Smooth muscle cell (in vitro differentiated cells): Measurements from ENCODE around the gene TKTL2. TPM values are rescaled to one million over a fixed set of nuclear protein-coding genes. Genes with fewer than 3 reads are reported as not detected.
A peak's percentile ranks its signal among the peaks of the same experiment; 100 is the strongest.
"Not testable (repeated sequence)": the region's sequence is repeated elsewhere in the genome, so short reads cannot be mapped to it uniquely, and the experiment has no call there.

Experiments used
- DNase-seq: peaks from one replicate; lab custom pipeline; 2025; ENCODE audit not compliant: unreplicated experiment; lab: John Stamatoyannopoulos, UW
- H2AFZ ChIP-seq: fragments of 200-600 bp; sonication (generic); 2 replicates; pipeline ENCODE4 v1.6.0; 2016; ENCODE audit warnings: antibody characterized with exemption, low read depth, mild to moderate bottlenecking
- H3F3A ChIP-seq: fragments of 200-600 bp; sonication (generic); 2 replicates; pipeline ENCODE4 v1.6.0; 2017; ENCODE audit warnings: antibody characterized with exemption, low read depth
- H3K27ac ChIP-seq: fragments of 200-600 bp; sonication (generic); 2 replicates; pipeline ENCODE4 v1.5.1; 2016; ENCODE audit warnings: low read depth, mild to moderate bottlenecking
- H3K27me3 ChIP-seq: fragments of 200-600 bp; sonication (generic); 2 replicates; pipeline ENCODE4 v1.6.1; 2016; ENCODE audit warnings: low read depth, mild to moderate bottlenecking
- H3K36me3 ChIP-seq: fragments of 200-600 bp; sonication (generic); 2 replicates; pipeline ENCODE4 v1.5.1; 2016; ENCODE audit warnings: low read depth
- H3K4me1 ChIP-seq: fragments of 200-600 bp; sonication (generic); 2 replicates; pipeline ENCODE4 v1.5.1; 2016; ENCODE audit warnings: low read depth
- H3K4me2 ChIP-seq: fragments of 200-600 bp; sonication (generic); 2 replicates; pipeline ENCODE4 v1.6.0; 2016; ENCODE audit warnings: mild to moderate bottlenecking
- H3K4me3 ChIP-seq: fragments of 200-600 bp; sonication (generic); 2 replicates; pipeline ENCODE4 v1.5.1; 2016; ENCODE audit warnings: mild to moderate bottlenecking
- H3K79me2 ChIP-seq: fragments of 200-600 bp; sonication (generic); 2 replicates; pipeline ENCODE4 v1.6.0; 2016; ENCODE audit warnings: low read depth, mild to moderate bottlenecking
- H3K9ac ChIP-seq: fragments of 200-600 bp; sonication (generic); 2 replicates; pipeline ENCODE4 v1.6.0; 2016; ENCODE audit warnings: low read depth
- H3K9me3 ChIP-seq: fragments of 200-600 bp; sonication (generic); replicated peaks from 2 replicates; pipeline ENCODE4 v1.5.1; 2016; ENCODE audit warnings: low read depth
- H4K20me1 ChIP-seq: fragments of 200-600 bp; sonication (generic); 2 replicates; pipeline ENCODE4 v1.6.0; 2016; ENCODE audit warnings: low read depth
- CTCF ChIP-seq: fragments of 200-600 bp; sonication (generic); IDR thresholded peaks from 2 replicates; pipeline ENCODE4 v1.5.1; 2017; ENCODE audit warnings: borderline replicate concordance, mild to moderate bottlenecking, antibody characterized with exemption; ENCODE audit not compliant: insufficient read depth, poor library complexity, severe bottlenecking
- WGBS: methylation state at CpG from one replicate; pipeline ENCODE4 v1.1.7; 2016; ENCODE audit warnings: low lambda C conversion rate; 5-methylcytosine and 5-hydroxymethylcytosine counted together
- polyA plus RNA-seq: library from polyadenylated mRNA; unstranded; fragments of >200 nt; fragmentation: Nextera tagmentation; extraction: Ambion mirVana; gene quantifications from 2 replicates; pipeline ENCODE4 v1.2.1, GENCODE V29; 2016
- total RNA-seq: library from RNA; depleted of rRNA; stranded (reverse); fragments of >200 nt; gene quantifications from 2 replicates; pipeline ENCODE4 v1.2.3, GENCODE V29; 2014

The TKTL2 gene
- total and polyA plus RNA-seq, 2 experiments from 2014 or later = not detected

DNA sequence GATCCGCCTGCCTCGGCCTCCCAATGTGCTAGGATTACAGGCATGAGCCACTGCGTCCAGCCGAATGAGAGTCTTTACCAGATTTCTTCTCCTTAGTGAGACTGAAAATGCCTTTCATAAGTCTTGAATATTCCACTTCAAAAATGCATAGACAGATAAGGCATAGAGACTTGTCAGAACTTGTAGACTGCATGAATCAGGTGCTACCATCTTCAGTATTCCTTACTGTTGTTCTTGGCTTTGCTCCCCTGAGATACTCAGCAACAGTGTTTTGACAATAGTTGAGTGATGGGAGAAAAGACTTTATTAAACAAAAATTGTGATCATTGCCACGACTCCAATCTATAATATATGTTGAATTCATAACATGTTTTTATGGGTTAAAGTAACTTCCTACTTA is 11.0 kb downstream of the TKTL2 start:
- WGBS = 96% methylated on average over 5 of the region's 5 CpGs
- Histone ChIP-seq H3F3A (no peaks in the 10 kb centered on the region), H3K4me3 (no peak overlapping the region), H3K79me2 (no peaks in the 10 kb centered on the region), H3K4me1 (no peaks in the 10 kb centered on the region), H3K27me3 (no peaks in the 10 kb centered on the region), H3K27ac (no peak overlapping the region), H2AFZ (no peak overlapping the region), H3K9ac (no peak overlapping the region), H3K9me3 (no peaks in the 10 kb centered on the region), H3K36me3 (no peaks in the 10 kb centered on the region), H3K4me2 (no peak overlapping the region), H4K20me1 (no peaks in the 10 kb centered on the region)
- no peak for DNase-seq
- no peak for TF ChIP-seq CTCF

- TF ChIP-seq CTCF = no peak
- no peaks in the 10 kb centered on the region for H4K20me1 ChIP-seq
- H3K9ac ChIP-seq = no peak overlapping the region
- DNase-seq = no peak
- no peaks in the 10 kb centered on the region for H3F3A ChIP-seq
- no peaks in the 10 kb centered on the region for H3K9me3 ChIP-seq
- no peaks in the 10 kb centered on the region for H3K79me2 ChIP-seq
- H3K27ac ChIP-seq = no peak overlapping the region
- no peaks in the 10 kb centered on the region for H3K36me3 ChIP-seq
- H2AFZ ChIP-seq = peak overlapping the region; percentile 72
- no peak overlapping the region for H3K4me3 ChIP-seq
- WGBS = 56% methylated on average over 6 of the region's 6 CpGs
- H3K4me2 ChIP-seq = no peak overlapping the region
- peaks cover 4% of the 10 kb centered on the region for H3K4me1 ChIP-seq
- H3K27me3 ChIP-seq = no peaks in the 10 kb centered on the region
These were observed 24.9 kb downstream of the TKTL2 start for GRCh38 chr4:163448540-163449203.

GRCh38 chr4:163447481-163447880 is 26.1 kb downstream of the TKTL2 start:
- Histone ChIP-seq H3K4me1 (peaks cover 4% of the 10 kb centered on the region), H3K4me3 (no peak overlapping the region), H3K9ac (no peak overlapping the region), H3K4me2 (no peak overlapping the region), H3K79me2 (no peaks in the 10 kb centered on the region), H3F3A (no peaks in the 10 kb centered on the region), H3K9me3 (no peaks in the 10 kb centered on the region), H3K27ac (no peak overlapping the region), H3K27me3 (no peaks in the 10 kb centered on the region), H2AFZ (no peak overlapping the region), H3K36me3 (no peaks in the 10 kb centered on the region), H4K20me1 (no peaks in the 10 kb centered on the region)
- no peak for TF ChIP-seq CTCF
- 95% methylated on average over 1 of the region's 1 CpG for WGBS
- DNase-seq = no peak

DNA sequence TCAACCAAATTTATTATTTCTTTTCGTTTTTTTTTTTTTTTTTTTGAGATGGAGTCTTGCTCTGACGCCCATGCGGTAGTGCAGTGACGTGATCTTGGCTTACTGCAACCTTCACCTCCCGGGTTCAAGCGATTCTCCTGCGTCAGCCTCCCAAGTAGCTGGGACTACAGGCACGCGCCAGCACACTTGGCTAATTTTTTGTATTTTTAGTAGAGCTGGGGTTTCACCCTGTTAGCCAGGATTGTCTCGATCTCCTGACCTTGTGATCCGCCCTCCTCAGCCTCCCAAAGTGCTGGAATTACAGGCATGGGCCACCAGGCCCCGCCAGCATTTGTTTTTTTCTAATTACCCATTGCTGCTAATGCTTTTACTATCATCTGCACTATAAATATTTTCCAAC is 26.5 kb downstream of the TKTL2 start:
- not testable (repeated sequence) for H4K20me1 ChIP-seq, H3K79me2 ChIP-seq, H3K9me3 ChIP-seq, H2AFZ ChIP-seq, H3K27me3 ChIP-seq, H3K36me3 ChIP-seq, DNase-seq, H3F3A ChIP-seq, H3K4me3 ChIP-seq, H3K4me2 ChIP-seq, H3K4me1 ChIP-seq, H3K9ac ChIP-seq, H3K27ac ChIP-seq
- 93% methylated on average over 12 of the region's 12 CpGs for WGBS
